Fibroblast of the aortic adventitia (primary cell): ENCODE measurements around the gene OMD. TPM values are rescaled to one million over a fixed set of nuclear protein-coding genes. Genes with fewer than 3 reads are reported as not detected.
"Not testable (repeated sequence)": the region's sequence is repeated elsewhere in the genome, so short reads cannot be mapped to it uniquely, and the experiment has no call there.

ENCODE experiments used
- DNase-seq: peaks from one replicate; pipeline ENCODE4 v3.0.0-alpha.2; 2010; ENCODE audit warnings: low read depth
- H3K4me3 ChIP-seq: 2 replicates; pipeline ENCODE4 v1.5.1; 2011; ENCODE audit warnings: low read depth, mild to moderate bottlenecking, control low read depth, low read length, moderate library complexity
- CTCF ChIP-seq: IDR thresholded peaks from 2 replicates; pipeline ENCODE4 v1.5.1; 2011; ENCODE audit warnings: mild to moderate bottlenecking, low read length, control low read depth, inconsistent platforms; ENCODE audit not compliant: insufficient read depth
- total RNA-seq: library from RNA; depleted of rRNA; stranded (reverse); fragments of >200 nt; gene quantifications from 2 replicates; pipeline ENCODE4 v1.2.3, GENCODE V29; 2012; ENCODE audit warnings: low replicate concordance

The OMD gene
- total RNA-seq, 1 donor = 16.1 TPM

GRCh38 chr9:92422611-92423338, 1.5 kb downstream of the OMD start:
- H3K4me3 ChIP-seq = no peak overlapping the region
- no peak for TF ChIP-seq CTCF
- DNase-seq = no peak

GRCh38 chr9:92414566-92414965, 9.7 kb downstream of the OMD start:
- no peak overlapping the region for H3K4me3 ChIP-seq
- DNase-seq = no peak
- no peak for TF ChIP-seq CTCF

GRCh38 chr9:92411157-92411556, 13.1 kb downstream of the OMD start:
- not testable (repeated sequence) for DNase-seq, H3K4me3 ChIP-seq

GRCh38 chr9:92408747-92409478, 15.4 kb downstream of the OMD start:
- TF ChIP-seq CTCF = no peak
- no peak overlapping the region for H3K4me3 ChIP-seq
- no peak for DNase-seq

- TF ChIP-seq CTCF = no peak
- DNase-seq = peak; percentile 43
- H3K4me3 ChIP-seq = no peak overlapping the region
Observed at GRCh38 chr9:92407818-92408217, 16.5 kb downstream of the OMD start.

- H3K4me3 ChIP-seq = no peak overlapping the region
- DNase-seq = peak; percentile 65
- no peak for TF ChIP-seq CTCF
Observed at GRCh38 chr9:92406477-92406876, 17.8 kb downstream of the OMD start.

- TF ChIP-seq CTCF = no peak
- peak; percentile 47 for DNase-seq
- no peak overlapping the region for H3K4me3 ChIP-seq
Observed at GRCh38 chr9:92405818-92406217, 18.5 kb downstream of the OMD start.
